ENCODE data around the gene CTNND2.

- TF ChIP-seq CTCF (IDR thresholded peaks at IDR 0.05): no peak
- no peak for TF ChIP-seq EZH2 (IDR thresholded peaks at IDR 0.05; ENCODE audit: borderline replicate concordance, insufficient read depth, low read depth, low read length, poor library complexity, severe bottlenecking)
These were observed 626.9 kb downstream of the CTNND2 start for GRCh38 chr5:11277323-11277722.
